SHP77 treated with DMSO at 0.1 percent for 48 hours (cell line): Measurements from ENCODE around the gene DPP7.
"Not testable (repeated sequence)": the region's sequence is repeated elsewhere in the genome, so short reads cannot be mapped to it uniquely, and the experiment has no call there.

Experiments
- DNase-seq: peaks from one replicate; lab custom pipeline; 2025; lab: John Stamatoyannopoulos, UW

DPP7 gene

DNA sequence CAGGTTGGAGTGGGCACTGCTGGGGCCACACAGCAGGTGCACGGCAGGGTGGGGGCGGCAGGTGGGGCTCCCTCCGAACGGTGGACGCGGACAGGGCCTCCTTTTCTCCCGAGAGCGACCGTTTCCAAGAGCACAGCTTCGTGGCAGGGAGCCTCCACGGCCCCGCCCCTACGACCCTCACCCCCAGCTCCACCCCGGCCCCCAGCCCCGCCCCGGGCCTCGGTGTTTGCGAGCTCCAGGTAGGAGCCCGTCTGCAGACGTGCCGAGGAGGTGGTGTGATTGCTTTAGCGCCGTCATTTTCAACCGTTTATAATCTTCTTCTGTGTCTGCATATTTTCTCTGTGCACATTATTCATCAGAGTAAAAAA is 33.2 kb upstream of the DPP7 start:
- no peak for DNase-seq

DNA sequence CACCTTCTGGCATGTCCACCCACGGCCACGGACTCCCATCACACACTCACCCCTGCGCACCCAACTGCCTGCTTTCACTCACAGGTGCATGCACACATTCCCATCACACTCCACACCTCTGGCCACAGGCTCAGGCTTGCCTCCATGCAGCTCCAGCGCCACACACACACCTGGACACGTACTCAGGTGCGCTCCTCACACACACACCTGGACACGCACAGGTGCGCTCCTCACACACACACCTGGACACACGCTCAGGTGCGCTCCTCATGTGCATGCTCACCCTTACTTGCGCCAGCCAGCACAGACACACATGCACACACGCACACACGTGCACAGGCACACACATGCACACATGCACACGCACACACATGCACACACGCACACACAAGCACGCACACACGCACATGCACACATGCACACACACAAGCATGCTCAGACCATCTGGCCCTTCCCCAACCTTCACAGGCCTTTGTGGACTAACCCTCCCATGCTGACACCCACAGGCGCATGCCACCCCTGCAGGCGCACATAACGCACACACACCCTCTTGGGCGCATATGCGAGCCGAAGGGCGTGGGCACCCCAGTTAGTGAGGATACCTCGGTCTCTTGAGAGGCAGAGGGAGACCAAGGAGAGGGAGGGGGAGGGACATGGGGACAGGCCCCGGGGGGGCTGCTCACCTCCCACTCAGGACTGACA is 32.7 kb upstream of the DPP7 start:
- no peak for DNase-seq

DNA sequence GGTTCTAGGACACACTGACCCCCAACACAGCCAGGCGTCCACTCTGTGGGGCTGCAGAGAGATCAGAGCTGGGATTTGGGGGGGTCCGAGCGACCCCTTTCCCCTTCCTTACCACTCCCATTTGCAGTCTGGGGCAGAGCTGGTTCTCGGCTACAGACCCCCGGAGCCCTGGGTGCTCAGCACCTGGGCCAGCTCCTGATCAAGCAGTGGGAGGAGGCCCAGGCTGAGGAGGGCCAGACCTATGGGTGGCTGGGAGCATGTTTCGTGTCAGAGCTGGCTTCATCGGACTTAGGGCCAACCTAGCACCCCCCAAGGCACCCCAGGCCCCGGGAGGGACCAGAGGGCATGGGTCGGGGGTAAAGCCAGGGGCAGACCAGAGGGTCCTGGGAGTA is 32.0 kb upstream of the DPP7 start:
- no peak for DNase-seq

DNA sequence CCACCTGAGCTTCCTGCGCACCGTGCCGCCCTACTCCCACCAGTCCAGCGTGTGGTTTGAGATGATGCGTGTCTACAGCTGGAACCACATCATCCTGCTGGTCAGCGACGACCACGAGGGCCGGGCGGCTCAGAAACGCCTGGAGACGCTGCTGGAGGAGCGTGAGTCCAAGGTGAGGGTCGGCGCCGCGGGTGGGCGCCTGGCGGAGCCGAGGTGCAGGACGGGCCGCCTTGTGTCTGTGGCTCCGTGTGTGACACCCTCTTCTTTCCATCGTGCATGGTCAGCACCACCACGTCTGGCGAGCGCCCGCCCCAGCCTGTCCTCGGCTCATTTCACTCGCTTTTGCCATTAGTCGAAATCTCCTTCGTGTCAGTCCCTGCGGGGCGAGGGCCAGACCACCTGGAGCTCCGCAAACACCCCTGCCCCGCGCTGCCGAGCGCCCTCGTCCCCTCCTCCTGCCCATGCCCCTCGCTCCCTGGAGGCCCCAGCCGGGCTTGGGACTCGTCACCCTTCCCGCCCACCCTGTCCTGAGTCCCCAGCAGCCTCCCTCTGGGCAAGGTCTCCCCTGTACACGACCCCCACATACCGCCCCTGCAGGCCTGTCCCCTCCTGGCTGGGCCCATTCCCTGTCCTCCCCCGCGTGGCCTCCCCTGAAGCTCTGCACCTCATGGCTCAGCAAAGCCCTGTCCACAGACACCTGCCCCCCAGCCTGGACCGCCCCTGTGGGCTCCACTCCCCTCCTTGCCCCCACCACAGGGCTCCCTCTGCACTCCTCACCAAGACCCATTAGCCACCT is 31.4 kb upstream of the DPP7 start:
- no peak for DNase-seq

- DNase-seq = no peak
These were observed 28.9 kb upstream of the DPP7 start for GRCh38 chr9:137143459-137143858.

DNA sequence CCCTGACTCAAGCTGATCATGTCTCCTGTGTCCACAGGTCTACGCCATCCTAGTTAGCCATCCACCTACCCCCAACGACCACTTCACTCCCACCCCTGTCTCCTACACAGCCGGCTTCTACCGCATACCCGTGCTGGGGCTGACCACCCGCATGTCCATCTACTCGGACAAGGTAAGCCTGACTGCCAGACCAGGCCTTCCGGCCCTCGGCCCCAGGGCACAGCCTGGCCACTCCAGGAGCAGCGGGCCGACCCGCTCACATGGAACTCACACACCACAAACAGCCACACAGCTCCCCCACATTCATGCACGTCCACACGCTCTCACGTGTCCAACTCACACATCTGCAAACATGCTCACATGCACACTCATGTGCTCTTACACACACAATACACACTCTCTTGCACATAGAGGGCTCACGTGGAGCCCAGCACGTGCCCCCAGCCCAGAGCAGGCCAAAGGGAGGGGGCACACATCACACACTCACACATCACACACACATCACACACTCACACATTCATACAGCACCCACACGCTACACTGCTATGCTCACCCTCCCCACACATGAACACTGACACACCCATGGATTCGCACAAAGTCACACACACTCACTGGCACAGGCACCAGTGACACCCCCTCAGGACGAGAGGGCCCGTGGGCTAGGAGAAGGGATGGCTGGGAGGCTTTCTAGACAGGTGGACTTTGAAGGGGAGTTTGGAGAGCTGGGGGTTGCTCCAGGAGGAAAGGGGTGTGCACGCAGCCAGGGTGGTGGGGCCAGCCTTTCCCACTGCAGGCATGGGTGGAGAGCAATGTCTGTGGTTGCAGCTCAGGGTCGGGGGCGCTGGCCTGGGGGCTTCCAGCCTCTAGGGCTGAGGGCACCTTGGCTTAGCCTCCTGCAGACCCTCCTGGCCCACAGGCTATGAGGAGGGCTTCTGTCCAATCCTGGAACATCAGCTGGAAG is 27.7 kb upstream of the DPP7 start:
- DNase-seq = no peak

- DNase-seq = no peak
These were observed 26.7 kb upstream of the DPP7 start for GRCh38 chr9:137141050-137141810.

- no peak for DNase-seq
These were observed 25.8 kb upstream of the DPP7 start for GRCh38 chr9:137140151-137141012.

GRCh38 chr9:137139468-137140150 is 25.1 kb upstream of the DPP7 start:
- DNase-seq = no peak

DNA sequence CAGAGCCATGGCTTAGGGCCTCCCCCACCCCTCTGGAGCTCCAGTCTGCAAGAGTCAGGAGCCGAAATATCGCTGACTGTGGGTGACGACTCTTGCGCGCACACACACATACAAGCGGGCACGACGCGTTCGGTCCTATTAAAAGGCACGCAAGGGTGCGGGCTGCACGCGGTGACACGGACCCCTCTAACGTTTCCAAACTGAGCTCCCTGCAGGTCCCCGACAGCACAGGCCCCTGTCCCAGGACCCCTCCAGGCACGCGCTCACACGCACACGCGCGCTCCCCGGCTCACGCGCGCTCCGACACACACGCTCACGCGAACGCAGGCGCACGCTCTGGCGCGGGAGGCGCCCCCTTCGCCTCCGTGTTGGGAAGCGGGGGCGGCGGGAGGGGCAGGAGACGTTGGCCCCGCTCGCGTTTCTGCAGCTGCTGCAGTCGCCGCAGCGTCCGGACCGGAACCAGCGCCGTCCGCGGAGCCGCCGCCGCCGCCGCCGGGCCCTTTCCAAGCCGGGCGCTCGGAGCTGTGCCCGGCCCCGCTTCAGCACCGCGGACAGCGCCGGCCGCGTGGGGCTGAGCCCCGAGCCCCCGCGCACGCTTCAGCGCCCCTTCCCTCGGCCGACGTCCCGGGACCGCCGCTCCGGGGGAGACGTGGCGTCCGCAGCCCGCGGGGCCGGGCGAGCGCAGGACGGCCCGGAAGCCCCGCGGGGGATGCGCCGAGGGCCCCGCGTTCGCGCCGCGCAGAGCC is 24.4 kb upstream of the DPP7 start, which contains the start of gene GRIN1:
Gene GRIN1, plus strand, starts transcription at position 433 of the 746 bp plus-strand sequence. CDS start 333 bp downstream, outside the sequence.
- DNase-seq = no peak

GRCh38 chr9:137138058-137138721 is 23.7 kb upstream of the DPP7 start:
- no peak for DNase-seq

GRCh38 chr9:137136881-137137607 is 22.5 kb upstream of the DPP7 start:
- DNase-seq = no peak

DNA sequence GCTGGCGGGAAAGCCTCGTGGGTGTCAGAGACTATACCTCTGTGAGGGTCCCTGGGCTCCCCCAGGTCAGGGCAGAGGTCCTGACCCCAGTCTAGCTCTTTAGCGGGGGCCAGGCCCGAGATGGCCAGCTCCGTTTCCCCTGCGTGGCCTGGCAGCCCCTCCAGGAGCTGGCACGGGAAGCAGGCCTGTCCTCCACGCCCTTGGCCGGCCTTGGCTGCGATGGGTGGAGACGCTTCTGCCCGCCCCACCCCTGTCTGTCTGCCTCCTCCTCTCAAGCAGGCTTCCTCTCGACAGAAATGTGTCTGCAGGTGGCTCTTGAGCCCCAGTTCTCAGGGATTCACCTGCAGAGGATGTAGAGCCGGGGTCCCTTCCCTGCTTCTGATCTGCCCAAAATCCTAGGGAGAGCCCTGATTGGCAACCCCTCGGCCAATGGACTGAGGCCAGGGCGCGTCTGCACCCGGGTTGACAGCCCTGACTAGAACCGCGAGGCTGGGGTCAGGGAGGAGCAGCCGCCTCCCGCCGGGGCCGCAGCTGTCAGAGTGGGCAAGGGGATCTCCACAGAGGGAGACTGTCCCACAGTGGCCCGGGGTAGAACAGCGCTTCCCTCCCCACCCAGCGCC is 21.8 kb upstream of the DPP7 start:
- DNase-seq = no peak

DNA sequence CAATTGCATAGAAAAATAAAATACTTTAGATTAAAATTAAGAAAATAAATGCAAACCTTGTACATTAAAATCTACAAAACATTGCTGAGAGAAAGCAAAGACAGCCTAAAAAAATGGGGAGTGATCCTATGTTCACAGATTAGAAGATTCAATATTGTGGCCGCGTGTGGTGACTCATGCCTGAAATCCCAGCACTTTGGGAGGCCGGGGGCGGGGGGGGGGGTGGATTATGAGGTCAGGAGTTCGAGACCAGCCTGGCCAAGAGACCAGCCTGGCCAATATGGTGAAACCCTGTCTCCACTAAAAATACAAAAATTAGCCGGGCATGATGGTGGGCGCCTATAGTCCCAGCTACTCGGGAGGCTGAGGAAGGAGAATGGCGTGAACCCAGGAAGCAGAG is 20.6 kb upstream of the DPP7 start:
- DNase-seq = not testable (repeated sequence)

DNA sequence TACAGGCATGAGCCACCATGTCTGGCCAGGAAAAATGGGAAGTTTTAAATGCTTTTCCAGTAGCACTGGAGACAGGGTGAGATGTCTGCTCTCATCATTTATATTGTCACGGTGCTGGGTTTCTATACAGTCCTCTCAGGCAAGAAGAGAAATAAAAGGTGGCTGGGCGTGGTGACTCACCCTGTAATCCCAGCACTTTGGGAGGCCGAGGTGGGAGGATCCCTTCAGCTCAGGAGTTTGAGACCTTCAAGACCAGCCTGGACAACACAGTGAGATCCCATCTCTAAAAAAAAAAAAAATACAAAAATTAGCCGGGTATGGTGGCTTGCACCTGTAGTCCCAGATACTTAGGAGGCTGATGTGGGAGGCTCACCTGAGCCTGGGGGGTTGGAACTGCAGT is 19.7 kb upstream of the DPP7 start:
- DNase-seq = no peak

DNA sequence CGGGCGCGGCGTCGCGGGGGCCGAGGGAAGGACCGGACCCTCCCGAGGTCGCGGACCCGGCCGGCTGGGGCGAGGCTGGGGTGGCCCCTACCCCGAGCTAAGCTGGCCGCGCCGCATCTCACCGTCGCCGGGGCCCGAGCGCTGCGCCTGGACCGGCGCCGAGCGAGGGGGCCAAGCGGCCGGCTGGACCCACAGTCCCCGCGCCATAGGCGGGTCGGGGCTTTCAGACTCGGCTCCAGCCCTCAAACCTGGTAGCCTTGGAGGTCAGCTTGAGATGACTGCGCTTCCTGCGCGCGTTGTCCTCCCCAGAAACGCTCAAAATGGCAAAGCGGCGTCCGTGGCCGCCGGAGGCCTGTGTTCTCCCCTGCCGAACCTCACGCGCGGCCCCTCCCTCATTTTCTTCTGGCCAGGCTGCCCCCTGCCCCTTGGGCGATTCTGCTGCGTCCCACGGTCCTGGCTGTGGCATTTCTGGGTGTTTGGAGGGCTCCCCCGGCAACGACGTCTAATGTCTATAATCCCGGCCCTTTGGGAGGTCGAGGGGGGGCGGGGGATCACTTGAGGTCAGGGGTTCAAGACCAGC is 15.7 kb upstream of the DPP7 start:
- DNase-seq = no peak

DNA sequence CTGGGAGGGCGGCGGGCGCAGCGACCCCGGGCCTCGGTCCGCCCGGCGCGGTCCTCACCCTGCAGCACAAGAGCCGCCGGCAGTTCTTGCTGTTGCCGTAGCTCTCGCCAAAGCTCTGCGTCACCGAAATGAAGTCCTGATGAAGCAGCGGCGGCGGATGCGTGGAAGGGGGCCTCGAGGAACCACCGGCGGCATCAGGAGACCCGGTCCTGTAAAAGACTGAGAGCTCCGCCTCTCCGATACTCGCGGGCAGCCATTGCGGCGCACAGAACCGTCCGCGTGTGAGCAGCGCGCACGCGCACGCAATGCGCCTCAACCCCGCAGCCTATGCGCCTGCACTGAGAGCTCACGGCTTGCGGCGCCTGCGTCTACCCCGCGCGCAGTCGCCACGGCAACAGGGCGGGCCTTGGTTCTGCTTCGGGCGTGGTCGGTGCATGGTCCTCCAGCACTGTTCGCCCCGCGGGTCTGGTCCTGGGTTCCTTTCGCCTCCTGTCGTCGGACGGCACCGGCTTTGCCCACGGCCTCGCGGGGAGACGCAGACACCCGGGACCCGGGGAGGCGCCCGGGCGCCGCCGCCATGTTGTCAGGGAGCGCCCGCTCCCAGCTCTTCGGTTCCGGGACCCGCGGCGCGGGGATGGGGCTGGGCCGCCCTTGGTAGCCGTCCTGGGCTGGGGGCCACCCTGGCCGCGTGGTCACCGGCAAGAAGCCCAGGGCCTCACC is 15.1 kb upstream of the DPP7 start:
- peak; percentile 86 for DNase-seq
